Hindlimb muscle (tissue), 1 donor: ENCODE results near the gene ADPRS. TPM values are rescaled to one million over a fixed set of nuclear protein-coding genes. Genes with fewer than 3 reads are reported as not detected.

Experiments used
- DNase-seq: peaks from one replicate; pipeline ENCODE4 v3.0.0-alpha.2; 2013
- polyA plus RNA-seq: library from polyadenylated mRNA; unstranded; fragments of 120-200 nt; gene quantifications from one replicate; pipeline ENCODE4 v1.2.1, GENCODE V29; 2013; ENCODE audit not compliant: insufficient read length

Gene ADPRS, protein sequence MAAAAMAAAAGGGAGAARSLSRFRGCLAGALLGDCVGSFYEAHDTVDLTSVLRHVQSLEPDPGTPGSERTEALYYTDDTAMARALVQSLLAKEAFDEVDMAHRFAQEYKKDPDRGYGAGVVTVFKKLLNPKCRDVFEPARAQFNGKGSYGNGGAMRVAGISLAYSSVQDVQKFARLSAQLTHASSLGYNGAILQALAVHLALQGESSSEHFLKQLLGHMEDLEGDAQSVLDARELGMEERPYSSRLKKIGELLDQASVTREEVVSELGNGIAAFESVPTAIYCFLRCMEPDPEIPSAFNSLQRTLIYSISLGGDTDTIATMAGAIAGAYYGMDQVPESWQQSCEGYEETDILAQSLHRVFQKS
- 28.4 TPM for polyA plus RNA-seq

DNA sequence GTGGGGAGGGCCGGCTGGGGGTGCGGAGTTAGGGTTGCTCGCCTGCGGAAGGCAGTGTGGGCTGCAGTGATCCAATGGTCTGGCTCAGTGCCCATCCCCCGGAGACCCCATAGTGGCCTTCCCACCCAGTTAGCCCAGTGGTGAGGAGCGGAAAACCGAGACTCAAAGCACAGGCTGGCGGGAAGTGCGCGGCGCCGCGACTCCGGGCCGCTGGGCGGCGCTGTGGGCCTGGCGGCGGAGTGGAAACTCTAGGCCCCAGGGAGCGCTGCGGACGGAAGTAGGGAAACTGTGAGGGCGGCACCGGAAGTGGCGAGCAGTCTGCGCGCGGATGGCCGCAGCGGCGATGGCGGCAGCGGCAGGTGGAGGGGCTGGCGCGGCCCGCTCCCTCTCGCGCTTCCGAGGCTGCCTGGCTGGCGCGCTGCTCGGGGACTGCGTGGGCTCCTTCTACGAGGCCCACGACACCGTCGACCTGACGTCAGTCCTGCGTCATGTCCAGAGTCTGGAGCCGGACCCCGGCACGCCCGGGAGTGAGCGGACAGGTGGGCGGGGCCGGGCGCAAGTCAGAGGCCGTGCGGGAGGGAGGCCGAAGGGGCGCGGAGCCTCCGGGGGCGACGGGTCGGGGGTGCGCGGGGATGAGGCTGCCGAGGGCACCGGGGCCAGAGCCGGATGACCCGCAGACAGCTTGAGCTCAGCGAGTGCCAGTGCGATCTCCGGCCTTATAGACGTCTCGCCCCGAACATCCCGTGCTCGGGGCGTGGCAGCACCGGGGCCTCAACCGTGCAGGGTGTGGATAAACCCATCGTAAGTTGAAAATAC, at the start of gene ADPRS:
ADPRS (plus strand) TSS at position 316 of the 816 bp plus-strand sequence; CDS start at position 329, 13 bp downstream.
- DNase-seq, result peak; percentile 92

DNA sequence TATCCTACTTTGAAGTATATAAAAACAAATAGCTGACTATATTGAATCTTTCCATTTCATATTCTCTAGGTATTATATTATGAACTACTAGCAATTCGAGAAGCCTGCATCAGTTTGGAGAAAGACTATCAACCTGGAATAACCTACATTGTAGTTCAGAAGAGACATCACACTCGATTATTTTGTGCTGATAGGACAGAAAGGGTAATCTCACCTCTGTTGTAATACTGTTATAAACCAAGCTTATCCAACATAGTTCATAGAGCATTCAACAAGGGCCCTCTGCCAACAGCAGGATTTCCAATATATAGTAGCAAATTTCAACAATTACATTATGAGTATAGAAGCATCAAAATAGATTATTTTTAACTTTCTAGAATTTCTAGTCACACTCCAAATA, 48.5 kb upstream of the ADPRS start:
- no peak for DNase-seq

DNA sequence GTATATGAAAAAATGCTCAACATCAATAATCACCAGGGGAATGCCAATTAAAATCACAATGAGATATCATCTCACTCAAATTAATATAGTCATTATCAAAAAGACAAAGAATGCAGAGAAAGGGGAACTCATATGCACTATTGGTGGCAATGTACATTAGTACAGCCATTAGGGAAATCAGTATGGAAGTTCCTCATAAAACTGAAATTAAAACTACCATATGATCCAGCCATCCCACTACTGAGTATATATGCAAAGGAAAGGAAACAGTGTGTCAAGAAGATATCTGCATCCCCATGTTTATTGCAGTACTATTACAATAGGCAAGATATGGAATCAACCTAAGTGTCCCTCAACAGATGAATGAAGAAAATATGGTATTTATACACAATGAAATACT, 36.9 kb upstream of the ADPRS start:
- no peak for DNase-seq

DNA sequence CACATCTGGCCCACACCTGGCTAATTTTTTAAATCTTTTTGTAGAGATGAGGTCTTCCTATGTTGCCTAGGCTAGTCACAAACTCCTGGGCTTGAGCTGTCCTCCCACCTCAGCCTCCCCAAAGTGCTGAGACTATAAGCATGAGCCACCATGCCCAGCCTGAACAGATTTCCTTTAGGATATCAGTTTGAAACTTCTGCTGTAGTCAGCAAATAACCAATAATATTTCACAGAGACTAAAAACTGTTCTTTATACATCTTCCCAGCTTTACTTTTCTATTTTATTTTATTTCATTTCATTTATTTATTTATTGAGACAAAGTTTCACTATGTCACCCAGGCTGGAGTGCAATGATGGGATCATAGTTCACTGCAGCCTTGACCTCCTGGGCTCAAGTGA, 34.7 kb upstream of the ADPRS start:
- no peak for DNase-seq

DNA sequence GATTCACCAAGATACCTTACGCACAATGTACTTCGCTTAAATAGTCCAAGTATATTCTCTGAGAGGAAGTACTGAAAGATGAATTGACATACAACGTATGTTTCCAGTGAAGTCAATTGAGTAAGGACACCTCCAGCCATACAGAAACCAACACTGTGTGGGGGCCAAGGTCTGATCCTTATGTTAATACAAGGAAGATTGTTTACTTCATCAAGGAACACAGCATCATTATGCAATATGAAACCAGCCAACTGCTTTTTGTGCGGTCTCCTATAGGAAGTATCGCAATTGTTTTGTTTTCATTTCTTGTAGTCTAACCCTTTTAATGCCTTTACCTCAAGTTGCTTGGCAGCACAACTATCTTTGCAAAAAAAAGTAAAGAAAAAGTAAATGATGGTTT, 33.0 kb upstream of the ADPRS start:
- DNase-seq, result no peak

DNA sequence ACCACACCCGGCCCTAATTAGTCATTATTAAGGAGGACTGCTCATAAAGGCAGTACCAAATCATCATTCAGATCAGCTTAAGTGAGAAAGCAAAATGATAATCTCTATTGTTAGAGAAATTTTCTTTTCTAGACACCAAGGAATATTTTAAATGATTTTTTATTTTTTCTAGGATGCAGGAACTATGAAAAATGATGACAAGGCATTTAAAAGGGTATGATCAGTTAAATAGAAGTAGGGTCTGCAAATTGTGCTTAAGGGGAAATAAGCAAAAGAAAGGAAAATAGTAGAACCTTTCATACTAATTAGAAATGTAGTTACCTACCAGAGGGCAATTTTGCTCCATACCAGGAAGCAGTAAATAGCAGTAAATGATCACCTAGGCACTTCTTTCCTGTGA, 26.4 kb upstream of the ADPRS start:
- DNase-seq, result no peak

DNA sequence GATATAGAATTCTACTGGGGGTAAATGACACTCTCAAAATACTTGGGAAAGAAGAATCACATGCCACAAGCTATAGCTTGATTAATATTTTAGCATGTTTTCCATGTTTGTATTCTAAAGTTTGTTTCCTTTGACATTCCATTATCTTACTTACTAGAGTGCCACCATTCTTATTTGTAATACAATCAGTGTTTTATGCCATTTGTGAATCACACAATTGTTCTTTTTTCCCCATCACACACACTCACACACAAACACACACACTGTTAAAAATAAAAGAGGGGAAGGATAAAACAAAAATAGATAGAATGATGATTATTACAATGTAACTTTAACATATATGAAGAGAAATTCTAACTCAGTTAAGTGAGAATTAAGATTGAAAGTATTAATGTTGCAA, 20.8 kb upstream of the ADPRS start:
- no peak for DNase-seq

DNA sequence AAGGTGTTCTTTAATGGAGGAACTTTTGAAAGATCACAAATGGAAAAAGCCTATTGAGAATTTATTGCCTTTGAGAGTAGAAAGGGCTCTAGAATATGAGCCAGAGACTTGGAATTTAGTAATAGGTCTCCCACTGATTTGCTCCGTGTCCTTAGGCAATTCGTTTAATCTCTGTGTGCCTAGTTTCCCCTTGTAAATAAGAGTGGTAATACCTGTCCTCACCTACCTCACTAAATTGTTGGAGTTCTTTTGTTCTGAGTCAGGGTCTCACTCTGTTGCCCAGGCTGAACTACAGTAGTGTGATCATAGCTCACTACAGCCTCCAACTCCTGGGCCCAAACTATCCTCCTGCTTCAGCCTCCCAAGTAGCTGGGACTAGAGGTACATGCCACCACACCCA, 19.8 kb upstream of the ADPRS start:
- DNase-seq, result no peak

DNA sequence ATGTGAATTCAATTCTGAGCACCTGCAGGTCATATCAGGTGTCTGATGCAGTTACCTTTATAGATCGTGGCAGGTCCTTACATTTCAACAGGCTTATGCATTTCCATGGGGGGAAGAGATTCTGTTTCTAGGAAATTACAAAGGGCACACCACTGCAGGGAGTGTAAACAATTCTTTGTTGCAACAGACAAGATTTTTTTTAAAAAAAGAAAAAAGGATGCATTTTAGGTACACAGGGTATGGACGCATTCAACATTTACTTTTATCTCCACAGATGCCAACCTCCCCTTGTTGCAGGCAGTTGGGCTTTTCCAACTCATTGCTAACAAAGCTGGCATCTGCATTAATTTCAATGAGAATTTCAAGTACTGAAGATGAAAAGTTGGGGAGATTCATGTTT, 18.3 kb upstream of the ADPRS start:
- DNase-seq, result no peak

DNA sequence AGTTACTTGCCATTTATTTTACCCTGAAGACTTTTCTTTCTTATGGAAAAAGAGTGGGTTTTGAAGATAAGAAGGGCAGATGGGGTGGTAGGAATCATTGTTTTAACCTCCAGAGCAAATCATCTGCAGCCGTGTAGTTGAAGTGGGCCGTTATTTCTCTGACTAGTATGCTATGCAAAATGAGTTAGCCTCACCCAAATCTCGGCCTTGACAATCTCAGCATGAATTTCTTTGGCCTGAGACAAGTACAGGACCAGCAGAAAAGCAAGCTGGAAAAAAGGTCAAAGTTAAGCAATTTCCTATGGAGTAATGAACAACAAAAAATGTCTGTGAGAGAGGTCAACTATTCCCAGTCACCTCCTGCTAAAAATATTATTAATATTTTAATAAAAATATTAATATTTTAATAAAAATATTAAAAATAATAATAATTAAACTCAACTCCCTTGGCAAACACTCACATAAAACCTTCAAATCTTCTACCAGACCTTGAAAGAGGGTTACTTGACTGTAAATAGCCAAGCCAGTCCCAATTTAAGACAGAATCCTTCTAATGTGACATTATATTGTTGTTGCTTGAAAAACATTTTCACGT, 11.6 kb upstream of the ADPRS start:
- DNase-seq, result no peak

DNA sequence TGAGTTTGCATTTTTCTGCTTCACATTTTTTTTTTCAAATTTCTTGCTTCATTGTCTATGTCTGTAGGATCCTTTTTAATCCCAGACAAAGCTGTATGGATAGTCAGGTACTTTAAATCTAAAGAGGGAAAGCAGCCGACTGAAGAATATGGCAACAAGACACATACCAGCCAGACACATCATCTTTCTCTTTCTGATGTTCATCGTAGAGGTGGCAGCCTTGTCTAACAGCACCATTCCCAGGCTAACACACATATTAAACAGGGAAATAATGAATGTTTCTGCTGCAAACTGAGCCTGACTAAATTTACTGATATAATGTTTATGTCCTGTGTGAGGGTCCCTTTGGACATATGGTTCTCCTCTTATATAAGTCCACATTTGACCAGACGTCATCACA, 8.5 kb upstream of the ADPRS start:
- DNase-seq, result no peak

DNA sequence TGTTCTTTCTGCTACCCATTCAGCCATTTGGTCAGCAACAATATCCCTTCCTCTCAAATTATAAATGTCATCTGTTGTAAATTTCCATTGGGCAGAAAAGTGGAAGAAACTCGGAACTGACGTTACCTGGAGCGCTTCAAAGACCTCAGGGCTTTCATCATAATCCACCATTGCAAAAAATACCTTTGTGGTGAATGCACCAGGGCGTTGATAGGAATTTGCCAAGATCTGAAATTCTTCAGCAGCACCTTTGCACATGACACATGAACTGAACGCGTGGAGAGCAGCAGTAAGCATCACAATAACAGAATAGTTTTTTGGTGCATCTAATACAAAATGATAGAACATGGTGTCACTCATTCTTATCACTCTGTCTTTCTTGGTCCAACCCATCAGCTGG, 7.9 kb upstream of the ADPRS start:
- no peak for DNase-seq

DNA sequence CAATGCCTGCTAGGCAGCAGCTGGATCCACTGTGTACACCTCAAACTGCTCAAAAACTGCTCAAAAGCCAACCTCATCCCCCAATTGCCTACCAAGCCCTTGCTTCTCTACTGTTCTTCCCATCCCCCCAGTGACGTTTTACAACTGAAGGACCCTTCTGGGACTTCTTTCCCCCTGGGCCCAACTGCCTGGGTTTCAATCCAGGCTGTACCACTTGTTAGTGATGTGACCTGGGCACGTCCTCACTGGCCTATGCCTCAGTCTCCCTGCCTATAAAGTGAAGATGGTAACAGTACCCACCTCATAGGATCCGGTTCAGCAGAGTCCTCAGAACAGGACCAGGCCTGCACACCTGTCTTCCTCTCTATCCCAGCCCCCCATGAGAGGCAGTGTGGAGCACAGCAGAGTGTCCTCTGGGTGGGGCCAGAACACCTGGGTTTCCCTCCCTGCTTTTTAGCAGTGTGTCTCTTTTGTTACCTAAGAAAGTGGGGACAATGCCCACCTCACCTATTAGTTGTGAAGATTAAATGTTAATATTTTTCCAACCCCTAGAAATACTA, 6.7 kb upstream of the ADPRS start:
- no peak for DNase-seq

DNA sequence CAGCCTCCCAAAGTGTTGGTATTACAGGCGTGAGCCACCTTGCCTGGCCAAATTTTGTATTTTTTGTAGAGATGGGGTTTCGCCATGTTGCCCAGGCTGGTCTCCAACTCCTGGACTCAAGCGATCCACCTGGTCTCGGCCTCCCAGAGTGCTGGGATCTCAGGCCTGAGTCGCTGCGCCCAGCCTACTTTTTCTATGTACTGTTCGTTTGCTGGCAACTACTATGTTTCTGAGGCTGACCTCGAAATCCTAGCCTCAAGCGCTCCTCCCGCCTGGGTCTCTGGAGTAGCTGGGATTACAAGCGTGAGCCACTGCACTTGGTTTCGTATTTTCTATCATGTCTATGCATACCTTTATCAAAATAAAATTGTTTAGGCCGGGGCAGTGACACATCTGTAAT, 5.5 kb upstream of the ADPRS start:
- DNase-seq, result no peak

DNA sequence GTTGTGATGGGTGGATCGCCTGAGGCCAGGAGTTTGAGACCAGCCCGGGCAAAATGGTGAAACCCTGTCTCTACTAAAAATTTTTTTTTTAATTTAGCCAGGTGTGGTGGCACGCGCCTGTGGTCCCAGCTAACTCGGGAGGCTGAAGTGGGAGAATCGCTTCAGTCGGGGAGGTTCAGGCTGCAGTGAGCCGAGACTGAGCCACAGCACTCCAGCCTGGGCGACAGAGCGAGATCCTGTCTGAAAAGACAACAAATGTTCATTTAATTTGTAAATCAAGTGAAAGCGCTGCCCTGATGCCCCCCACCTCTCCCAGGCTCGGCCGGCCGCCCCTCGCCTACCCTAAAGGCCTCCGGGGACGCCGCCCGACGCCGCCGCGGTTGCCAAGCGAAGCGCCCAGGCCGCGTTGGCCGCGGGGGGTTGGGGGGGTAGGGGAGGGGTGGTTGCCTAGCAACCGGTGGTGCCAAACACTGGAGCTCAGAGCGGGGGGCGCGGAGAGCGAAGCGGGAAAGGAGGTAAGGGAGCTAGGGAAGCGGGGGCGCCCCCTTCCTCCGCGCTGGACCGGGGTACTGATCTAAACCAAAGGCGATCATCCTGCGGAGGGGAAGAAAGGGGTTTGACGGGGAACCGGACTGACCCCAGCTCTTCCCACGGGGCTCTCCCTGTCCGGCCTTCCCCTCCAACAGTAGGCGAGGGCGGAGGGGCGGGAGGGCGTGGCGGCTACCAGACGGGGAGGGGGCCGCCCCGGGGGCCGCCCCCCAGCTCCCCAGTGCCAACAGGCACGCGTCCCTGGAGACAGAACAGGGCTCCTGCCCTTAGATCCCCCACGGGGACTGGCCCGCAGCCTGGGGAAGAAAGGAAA, 4.8 kb upstream of the ADPRS start, which contains the start of gene TEKT2:
TEKT2 (plus strand) TSS at position 460 of the 862 bp plus-strand sequence. CDS start 828 bp downstream, outside the sequence.
- DNase-seq, result peak; percentile 43

DNA sequence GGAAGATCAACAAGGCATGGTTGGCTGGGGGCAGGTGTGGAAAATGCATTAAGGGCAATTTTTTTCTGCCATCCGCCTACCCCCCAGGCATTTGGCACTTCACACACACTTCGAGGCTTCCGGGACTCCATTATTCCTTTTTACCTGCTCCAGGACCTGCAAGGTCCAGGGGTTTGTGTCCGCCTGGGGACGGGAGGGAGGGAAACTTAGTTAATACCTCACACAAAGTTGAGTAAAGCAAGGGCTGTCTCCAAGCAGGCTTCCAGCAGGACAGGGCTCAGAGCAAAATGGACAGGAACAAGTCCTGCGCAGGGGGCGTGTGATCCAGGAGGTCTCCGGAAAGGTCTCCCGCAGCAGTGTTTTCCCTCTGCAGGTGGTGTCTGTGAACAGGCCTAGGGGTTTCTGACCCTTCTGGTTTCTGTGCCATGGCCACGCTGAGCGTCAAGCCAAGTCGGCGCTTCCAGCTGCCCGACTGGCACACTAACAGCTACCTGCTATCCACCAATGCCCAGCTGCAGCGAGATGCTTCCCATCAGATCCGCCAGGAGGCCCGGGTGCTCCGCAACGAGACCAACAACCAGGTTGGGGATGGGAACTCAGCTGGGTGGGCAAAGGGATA, 4.1 kb upstream of the ADPRS start:
- DNase-seq, result no peak

DNA sequence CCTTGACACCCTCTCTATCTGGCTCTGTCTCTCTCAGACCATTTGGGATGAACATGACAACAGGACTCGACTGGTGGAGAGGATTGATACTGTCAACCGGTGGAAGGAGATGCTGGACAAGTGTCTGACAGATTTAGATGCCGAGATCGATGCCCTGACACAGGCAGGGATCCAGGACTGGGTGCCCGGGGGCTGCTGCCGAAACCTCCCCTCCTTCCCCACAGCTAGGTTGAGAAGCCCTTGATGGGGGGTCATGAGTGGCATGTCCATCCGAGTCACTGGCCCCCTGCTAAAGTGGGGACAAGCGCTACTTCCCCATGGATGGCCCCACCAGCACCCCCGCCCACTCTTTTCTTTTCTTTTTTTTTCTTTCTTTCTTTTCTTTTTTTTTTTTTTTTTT, 3.6 kb upstream of the ADPRS start:
- DNase-seq, result no peak

DNA sequence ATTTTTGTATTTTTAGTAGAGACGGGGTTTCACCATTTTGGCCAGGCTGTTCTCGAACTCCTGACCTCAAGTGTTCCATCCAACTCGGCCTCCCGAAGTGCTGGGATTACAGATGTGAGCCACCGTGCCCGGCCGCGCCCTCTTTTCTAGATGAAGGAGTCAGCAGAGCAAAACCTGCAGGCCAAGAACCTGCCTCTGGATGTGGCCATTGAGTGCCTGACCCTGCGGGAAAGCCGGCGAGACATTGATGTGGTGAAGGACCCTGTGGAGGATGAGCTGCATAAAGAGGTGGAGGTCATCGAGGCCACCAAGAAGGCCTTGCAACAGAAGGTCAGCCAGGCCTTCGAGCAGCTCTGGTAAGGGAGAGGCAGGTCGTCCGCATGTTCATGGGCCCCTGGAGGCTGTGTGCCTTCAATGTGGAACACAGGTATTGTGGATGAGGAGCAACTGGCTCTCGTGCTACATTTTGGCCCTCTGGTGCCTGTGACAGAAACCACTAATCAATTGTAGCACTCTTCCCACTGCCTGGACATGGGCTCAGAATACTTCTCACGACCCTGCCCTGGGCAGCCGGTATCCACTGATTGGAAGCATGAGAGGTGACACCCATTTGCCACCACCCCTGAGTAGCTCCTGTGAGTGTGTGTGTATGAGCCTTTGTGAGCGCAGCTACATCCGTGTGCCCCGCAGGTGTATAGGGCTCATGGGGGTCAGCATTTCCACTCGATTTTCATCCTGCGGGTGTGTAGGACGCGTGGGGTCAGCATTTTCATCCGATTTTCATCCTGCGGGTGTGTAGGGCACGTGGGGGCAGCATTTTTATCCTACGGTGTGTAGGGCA, 2.8 kb upstream of the ADPRS start:
- no peak for DNase-seq

DNA sequence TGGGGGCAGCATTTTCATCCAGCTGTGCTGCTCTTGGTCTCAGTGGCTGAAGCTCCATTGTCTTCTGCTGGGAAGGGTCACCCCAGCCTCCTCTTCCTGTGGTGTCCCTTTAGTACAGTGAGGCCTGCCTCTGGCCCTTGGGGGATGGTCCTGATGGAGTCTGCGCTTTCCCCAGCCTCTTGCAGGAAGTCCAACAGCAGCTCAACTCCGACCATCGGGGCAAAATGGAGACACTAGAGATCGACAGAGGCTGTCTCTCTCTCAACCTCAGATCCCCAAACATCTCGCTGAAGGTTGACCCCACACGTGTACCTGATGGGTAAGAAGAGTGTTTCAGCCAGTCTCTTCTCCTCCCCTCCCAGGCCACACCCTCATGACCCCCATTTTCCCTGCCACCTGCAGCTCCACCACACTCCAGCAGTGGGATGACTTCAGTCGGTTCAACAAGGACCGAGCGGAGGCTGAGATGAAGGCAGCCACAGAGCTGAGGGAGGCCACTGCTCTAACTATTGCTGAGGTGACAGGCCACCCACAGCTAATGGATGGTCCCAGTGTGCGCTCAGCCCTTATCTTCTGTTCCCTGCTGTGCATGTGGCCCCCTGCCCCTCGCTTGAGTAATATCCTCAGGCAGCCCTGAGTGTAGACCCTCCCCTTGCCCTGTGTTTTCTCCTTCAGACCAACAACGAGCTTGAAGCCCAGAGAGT, 2.0 kb upstream of the ADPRS start:
- no peak for DNase-seq
